ENCODE data around the gene TMEM184A. TPM values are rescaled to one million over a fixed set of nuclear protein-coding genes. Genes with fewer than 3 reads are reported as not detected.

Gene TMEM184A
- total and polyA plus RNA-seq, 2 of the 13 experiments (the other 11 are each of a cell fraction or from before 2014, with no cell fraction given) = 9.5 to 20.4 TPM

DNA sequence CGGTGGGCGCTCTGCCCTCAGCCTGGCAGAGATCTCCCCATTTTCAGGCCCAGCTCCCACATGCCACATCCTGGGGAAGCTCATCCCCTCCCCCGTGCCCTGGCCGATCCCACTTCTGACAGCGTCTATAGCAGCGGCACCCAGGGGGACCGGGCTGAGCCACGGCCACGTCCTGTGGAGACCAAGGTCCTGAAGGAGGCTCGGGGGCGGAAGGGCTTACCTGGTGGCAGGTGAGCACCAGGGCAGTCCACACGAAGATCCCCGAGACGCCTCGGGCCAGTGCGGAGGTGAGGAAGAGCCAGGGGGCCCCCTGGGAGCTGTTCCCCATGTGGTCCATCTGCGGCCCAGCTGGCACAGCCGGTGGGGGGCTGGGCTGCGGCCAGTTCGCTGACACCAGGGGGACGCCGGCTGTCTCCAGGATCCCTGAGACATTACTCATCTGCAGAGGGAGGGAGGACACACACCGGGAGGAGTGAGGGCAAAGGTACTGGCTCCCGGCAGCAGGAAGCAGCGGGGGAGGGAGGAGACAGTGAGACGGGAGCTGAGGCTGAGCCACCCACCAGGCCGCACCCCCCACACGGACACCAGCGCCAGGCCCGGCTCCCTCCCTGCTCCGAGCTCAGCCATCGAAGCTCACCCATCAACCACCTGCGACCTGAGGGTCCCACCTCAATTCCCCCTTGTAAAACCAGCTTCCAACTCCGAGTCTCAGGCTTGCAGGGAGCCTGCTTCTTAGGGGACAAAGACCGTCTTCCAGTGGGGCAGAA, 776 bp downstream of the TMEM184A start (continued):
- TF ChIP-seq ZNF33B (CRISPR knock-in tag; IDR thresholded peaks at IDR 0.05) = no peak
- no peak; the same call in 1 of the 2 replicates for TF ChIP-seq POLR2AphosphoS5 (IDR thresholded peaks at IDR 0.05; ENCODE audit: low read depth, low read length)
- peak; percentile 25 for TF ChIP-seq PITX1 (CRISPR knock-in tag; IDR thresholded peaks at IDR 0.05)
- TF ChIP-seq MAFK (conservative IDR thresholded peaks at IDR 0.05 in 1 of 2, IDR thresholded peaks at IDR 0.05 in 1 of 2; ENCODE audit: low read length in 2 of 2) = no peak
- 0 out of 2 replicates have a peak, but pooled peaks have one; percentile 20 for TF ChIP-seq ZNF780A (CRISPR knock-in tag; IDR thresholded peaks at IDR 0.05)
- TF ChIP-seq, protein P1, sequence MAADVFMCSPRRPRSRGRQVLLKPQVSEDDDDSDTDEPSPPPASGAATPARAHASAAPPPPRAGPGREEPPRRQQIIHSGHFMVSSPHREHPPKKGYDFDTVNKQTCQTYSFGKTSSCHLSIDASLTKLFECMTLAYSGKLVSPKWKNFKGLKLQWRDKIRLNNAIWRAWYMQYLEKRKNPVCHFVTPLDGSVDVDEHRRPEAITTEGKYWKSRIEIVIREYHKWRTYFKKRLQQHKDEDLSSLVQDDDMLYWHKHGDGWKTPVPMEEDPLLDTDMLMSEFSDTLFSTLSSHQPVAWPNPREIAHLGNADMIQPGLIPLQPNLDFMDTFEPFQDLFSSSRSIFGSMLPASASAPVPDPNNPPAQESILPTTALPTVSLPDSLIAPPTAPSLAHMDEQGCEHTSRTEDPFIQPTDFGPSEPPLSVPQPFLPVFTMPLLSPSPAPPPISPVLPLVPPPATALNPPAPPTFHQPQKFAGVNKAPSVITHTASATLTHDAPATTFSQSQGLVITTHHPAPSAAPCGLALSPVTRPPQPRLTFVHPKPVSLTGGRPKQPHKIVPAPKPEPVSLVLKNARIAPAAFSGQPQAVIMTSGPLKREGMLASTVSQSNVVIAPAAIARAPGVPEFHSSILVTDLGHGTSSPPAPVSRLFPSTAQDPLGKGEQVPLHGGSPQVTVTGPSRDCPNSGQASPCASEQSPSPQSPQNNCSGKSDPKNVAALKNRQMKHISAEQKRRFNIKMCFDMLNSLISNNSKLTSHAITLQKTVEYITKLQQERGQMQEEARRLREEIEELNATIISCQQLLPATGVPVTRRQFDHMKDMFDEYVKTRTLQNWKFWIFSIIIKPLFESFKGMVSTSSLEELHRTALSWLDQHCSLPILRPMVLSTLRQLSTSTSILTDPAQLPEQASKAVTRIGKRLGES (CRISPR knock-in tag; IDR thresholded peaks at IDR 0.05; ENCODE audit: borderline replicate concordance) = no peak
- no peak for TF ChIP-seq FIP1L1 (IDR thresholded peaks at IDR 0.05; ENCODE audit: borderline replicate concordance, insufficient read depth, low read depth, low read length)
- no peak for TF ChIP-seq RBM22 (optimal IDR thresholded peaks at IDR 0.05; ENCODE audit: low read length)
- TF ChIP-seq FOSL2 (CRISPR knock-in tag; IDR thresholded peaks at IDR 0.05) = peak; percentile 92
- peak; percentile 46; the same call in 1 of the 2 replicates for TF ChIP-seq ZNF317 (CRISPR knock-in tag; IDR thresholded peaks at IDR 0.05)
- no peak for TF ChIP-seq ZNF501 (CRISPR knock-in tag; IDR thresholded peaks at IDR 0.05)
- TF ChIP-seq RFXANK (CRISPR knock-in tag; IDR thresholded peaks at IDR 0.05) = no peak
- TF ChIP-seq, protein P2, sequence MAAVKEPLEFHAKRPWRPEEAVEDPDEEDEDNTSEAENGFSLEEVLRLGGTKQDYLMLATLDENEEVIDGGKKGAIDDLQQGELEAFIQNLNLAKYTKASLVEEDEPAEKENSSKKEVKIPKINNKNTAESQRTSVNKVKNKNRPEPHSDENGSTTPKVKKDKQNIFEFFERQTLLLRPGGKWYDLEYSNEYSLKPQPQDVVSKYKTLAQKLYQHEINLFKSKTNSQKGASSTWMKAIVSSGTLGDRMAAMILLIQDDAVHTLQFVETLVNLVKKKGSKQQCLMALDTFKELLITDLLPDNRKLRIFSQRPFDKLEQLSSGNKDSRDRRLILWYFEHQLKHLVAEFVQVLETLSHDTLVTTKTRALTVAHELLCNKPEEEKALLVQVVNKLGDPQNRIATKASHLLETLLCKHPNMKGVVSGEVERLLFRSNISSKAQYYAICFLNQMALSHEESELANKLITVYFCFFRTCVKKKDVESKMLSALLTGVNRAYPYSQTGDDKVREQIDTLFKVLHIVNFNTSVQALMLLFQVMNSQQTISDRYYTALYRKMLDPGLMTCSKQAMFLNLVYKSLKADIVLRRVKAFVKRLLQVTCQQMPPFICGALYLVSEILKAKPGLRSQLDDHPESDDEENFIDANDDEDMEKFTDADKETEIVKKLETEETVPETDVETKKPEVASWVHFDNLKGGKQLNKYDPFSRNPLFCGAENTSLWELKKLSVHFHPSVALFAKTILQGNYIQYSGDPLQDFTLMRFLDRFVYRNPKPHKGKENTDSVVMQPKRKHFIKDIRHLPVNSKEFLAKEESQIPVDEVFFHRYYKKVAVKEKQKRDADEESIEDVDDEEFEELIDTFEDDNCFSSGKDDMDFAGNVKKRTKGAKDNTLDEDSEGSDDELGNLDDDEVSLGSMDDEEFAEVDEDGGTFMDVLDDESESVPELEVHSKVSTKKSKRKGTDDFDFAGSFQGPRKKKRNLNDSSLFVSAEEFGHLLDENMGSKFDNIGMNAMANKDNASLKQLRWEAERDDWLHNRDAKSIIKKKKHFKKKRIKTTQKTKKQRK (IDR thresholded peaks at IDR 0.05; ENCODE audit: low read length) = no peak
- no peak for TF ChIP-seq ISX (CRISPR knock-in tag; conservative IDR thresholded peaks at IDR 0.05)
- TF ChIP-seq, protein P3, sequence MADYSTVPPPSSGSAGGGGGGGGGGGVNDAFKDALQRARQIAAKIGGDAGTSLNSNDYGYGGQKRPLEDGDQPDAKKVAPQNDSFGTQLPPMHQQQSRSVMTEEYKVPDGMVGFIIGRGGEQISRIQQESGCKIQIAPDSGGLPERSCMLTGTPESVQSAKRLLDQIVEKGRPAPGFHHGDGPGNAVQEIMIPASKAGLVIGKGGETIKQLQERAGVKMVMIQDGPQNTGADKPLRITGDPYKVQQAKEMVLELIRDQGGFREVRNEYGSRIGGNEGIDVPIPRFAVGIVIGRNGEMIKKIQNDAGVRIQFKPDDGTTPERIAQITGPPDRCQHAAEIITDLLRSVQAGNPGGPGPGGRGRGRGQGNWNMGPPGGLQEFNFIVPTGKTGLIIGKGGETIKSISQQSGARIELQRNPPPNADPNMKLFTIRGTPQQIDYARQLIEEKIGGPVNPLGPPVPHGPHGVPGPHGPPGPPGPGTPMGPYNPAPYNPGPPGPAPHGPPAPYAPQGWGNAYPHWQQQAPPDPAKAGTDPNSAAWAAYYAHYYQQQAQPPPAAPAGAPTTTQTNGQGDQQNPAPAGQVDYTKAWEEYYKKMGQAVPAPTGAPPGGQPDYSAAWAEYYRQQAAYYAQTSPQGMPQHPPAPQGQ (CRISPR knock-in tag; IDR thresholded peaks at IDR 0.05; ENCODE audit: borderline replicate concordance) = no peak
- no peak for TF ChIP-seq TCF12 (IDR thresholded peaks at IDR 0.05)
- TF ChIP-seq TCF12 (CRISPR knock-in tag; IDR thresholded peaks at IDR 0.05) = no peak
- 0 out of 2 replicates have a peak, but pooled peaks have one; percentile 22 for TF ChIP-seq FOXC1 (CRISPR knock-in tag; IDR thresholded peaks at IDR 0.05; ENCODE audit: borderline replicate concordance)
- no peak for TF ChIP-seq KLF12 (CRISPR knock-in tag; IDR thresholded peaks at IDR 0.05; ENCODE audit: borderline replicate concordance)
- TF ChIP-seq, protein P4, sequence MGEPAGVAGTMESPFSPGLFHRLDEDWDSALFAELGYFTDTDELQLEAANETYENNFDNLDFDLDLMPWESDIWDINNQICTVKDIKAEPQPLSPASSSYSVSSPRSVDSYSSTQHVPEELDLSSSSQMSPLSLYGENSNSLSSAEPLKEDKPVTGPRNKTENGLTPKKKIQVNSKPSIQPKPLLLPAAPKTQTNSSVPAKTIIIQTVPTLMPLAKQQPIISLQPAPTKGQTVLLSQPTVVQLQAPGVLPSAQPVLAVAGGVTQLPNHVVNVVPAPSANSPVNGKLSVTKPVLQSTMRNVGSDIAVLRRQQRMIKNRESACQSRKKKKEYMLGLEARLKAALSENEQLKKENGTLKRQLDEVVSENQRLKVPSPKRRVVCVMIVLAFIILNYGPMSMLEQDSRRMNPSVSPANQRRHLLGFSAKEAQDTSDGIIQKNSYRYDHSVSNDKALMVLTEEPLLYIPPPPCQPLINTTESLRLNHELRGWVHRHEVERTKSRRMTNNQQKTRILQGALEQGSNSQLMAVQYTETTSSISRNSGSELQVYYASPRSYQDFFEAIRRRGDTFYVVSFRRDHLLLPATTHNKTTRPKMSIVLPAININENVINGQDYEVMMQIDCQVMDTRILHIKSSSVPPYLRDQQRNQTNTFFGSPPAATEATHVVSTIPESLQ (CRISPR knock-in tag; conservative IDR thresholded peaks at IDR 0.05) = no peak

Measured in HepG2 (cell line).